GM19372 (cell line): ENCODE data around the gene GPATCH2L.

Experiments used
- ATAC-seq: cut with Tn5 transposase; IDR thresholded peaks from one replicate; pipeline ENCODE4 v1.9.1; 2021; ENCODE audit warnings: mild to moderate bottlenecking, low read depth, moderate library complexity; ENCODE audit not compliant: unreplicated experiment

Gene GPATCH2L

DNA sequence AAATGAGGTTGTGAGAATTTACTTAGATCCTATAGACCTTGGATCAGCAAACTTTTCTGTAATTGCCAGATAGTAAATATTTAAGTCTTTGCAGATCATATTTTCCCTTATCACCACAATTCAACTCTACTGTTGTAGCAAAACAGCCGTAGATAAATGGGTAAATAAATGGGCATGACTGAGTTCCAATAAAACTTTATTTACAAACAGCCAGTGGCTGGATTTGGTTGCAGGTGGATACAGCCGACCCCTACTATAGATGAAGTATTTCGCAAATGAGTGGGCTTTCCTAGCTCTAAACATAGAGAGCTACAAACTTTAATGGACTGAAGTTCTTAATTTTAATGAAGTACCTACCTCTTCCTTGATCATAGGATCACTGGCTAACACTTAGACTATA, 100.7 kb downstream of the GPATCH2L start:
- ATAC-seq: no peak

DNA sequence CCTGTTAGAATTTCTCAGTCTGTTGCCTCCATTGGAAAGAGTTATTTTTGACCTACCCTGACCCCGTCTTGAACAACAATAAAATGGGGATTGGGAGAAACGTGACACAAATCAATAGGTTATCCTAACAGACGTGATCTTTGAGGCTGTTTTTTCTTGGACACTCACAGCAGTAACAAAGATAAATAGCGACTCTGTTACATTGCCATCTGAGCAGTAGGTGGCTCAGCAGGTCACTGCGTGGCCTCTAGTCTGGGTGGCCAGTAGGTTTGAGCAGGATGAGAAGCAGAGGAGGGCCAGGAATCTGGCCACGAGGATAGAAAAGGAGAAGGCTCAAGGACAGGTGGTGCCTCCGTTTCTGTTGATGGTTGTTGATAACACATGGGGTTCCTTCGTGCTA, 101.4 kb downstream of the GPATCH2L start:
- no peak for ATAC-seq

- no peak for ATAC-seq
Observed at GRCh38 chr14:76256545-76256944, 104.8 kb downstream of the GPATCH2L start.

DNA sequence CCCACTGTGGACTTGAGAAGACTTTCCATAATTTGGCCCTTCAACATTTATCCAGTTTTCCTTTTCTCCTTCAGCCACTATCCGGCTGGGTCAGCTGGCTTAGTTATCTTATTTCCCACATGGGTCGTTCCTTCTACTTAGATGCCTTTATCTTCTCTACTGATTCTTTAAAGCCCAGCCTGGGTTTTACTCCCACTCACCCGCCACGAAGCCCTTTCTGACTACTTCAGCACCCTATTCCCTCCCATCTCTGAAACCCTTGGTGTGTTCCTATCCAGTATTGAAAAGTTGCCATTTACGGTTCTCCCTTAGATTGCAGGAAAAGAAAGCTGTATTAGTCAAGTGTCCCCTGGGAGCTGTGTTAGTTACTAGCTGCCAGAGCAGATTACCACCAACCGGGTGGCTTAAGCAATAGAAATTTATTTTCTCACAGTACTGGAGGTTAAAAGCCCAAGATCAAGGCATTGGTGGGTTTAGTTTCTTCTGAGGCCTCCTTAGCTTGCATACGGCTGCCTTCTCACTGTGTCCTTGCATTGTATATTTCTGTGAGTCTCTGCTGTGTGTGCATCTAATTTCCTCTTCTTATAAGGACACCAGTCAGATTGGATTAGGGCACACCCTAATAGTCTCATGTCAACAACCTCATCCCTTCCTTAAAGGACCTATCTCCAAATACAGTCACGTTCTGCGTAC, 105.5 kb downstream of the GPATCH2L start:
- no peak for ATAC-seq

DNA sequence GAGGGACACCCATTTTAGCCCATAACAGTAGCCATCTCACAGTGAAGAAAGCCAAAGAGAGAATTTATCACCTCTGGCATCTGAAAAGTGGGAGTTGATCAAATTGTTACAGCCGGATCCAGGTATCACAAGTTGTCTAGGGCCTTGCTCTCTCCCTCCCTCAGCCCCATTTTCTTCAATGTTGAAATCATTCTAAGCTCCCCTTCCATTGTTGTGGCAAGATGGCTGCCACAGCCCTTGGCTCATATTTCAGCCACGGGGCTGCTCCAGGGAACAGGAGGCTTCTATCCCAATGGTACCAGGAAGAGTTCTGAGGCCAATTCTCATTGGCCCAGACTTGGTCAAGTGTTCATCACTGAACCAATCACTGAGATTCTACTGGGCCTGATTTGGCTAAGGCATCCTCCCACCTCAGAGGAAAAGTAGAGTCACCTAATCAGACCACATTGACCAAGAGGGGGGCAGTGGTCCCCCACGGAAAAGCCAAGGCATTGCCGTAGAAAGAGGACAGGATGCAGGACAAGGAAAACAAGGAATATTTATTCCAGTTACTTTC, 106.2 kb downstream of the GPATCH2L start:
- no peak for ATAC-seq

DNA sequence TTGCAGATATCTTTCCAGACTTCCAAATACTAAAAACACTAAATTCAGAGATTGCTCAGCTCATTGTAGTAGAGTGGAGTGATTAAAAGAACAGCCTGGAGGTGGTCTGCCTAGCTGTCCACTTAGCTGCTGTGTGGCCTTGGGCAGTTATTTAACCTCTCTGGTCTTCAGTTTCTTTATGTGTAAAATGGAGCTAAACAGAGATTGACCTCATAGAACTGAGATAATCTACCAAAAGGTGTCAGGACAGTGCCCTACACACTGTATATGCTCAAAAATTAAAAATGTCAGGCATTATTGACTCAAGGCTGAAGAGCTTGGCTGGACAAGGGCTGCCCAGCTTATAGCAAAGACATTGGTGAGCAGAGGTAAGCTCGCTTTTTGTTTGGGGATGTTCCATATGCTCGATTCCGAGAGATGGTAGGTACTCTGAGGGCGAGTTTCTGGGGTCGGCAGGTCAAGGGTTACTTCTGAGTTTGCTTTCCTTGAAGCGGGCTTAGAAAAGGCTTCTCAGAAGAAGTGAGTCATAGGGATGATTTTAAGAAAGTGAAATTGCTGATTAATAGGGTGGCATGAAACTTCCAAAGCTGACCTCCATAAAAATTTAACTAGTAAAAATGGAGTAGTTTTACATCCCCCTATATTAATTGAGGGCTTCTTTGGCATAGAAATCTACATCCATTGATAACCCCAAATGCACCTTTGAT, 107.5 kb downstream of the GPATCH2L start:
- no peak for ATAC-seq

- no peak for ATAC-seq
Observed at GRCh38 chr14:76260749-76261148, 109.0 kb downstream of the GPATCH2L start.

- no peak for ATAC-seq
Observed at GRCh38 chr14:76261371-76261811, 109.7 kb downstream of the GPATCH2L start.

GRCh38 chr14:76262641-76263040, 110.9 kb downstream of the GPATCH2L start:
- ATAC-seq: no peak
